ENCODE results near the gene ADARB2.

GRCh38 chr10:1520909-1521565 lies 216.3 kb downstream of the ADARB2 start:
- TF ChIP-seq, protein P1, sequence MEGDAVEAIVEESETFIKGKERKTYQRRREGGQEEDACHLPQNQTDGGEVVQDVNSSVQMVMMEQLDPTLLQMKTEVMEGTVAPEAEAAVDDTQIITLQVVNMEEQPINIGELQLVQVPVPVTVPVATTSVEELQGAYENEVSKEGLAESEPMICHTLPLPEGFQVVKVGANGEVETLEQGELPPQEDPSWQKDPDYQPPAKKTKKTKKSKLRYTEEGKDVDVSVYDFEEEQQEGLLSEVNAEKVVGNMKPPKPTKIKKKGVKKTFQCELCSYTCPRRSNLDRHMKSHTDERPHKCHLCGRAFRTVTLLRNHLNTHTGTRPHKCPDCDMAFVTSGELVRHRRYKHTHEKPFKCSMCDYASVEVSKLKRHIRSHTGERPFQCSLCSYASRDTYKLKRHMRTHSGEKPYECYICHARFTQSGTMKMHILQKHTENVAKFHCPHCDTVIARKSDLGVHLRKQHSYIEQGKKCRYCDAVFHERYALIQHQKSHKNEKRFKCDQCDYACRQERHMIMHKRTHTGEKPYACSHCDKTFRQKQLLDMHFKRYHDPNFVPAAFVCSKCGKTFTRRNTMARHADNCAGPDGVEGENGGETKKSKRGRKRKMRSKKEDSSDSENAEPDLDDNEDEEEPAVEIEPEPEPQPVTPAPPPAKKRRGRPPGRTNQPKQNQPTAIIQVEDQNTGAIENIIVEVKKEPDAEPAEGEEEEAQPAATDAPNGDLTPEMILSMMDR (IDR thresholded peaks at IDR 0.05; ENCODE audit: insufficient read depth, low read length), result no peak
- no peak for TF ChIP-seq SPI1 (IDR thresholded peaks at IDR 0.05; ENCODE audit: borderline replicate concordance, low read depth)
- TF ChIP-seq POLR2AphosphoS5 (IDR thresholded peaks at IDR 0.05; ENCODE audit: low read depth), result no peak
- TF ChIP-seq, protein P2, sequence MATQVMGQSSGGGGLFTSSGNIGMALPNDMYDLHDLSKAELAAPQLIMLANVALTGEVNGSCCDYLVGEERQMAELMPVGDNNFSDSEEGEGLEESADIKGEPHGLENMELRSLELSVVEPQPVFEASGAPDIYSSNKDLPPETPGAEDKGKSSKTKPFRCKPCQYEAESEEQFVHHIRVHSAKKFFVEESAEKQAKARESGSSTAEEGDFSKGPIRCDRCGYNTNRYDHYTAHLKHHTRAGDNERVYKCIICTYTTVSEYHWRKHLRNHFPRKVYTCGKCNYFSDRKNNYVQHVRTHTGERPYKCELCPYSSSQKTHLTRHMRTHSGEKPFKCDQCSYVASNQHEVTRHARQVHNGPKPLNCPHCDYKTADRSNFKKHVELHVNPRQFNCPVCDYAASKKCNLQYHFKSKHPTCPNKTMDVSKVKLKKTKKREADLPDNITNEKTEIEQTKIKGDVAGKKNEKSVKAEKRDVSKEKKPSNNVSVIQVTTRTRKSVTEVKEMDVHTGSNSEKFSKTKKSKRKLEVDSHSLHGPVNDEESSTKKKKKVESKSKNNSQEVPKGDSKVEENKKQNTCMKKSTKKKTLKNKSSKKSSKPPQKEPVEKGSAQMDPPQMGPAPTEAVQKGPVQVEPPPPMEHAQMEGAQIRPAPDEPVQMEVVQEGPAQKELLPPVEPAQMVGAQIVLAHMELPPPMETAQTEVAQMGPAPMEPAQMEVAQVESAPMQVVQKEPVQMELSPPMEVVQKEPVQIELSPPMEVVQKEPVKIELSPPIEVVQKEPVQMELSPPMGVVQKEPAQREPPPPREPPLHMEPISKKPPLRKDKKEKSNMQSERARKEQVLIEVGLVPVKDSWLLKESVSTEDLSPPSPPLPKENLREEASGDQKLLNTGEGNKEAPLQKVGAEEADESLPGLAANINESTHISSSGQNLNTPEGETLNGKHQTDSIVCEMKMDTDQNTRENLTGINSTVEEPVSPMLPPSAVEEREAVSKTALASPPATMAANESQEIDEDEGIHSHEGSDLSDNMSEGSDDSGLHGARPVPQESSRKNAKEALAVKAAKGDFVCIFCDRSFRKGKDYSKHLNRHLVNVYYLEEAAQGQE (IDR thresholded peaks at IDR 0.05; ENCODE audit: insufficient replicate concordance, low read depth), result no peak
- TF ChIP-seq GABPA (IDR thresholded peaks at IDR 0.05; ENCODE audit: low read depth), result no peak

All from HL-60 (cell line).